Stimulated activated CD8-positive, alpha-beta memory T cell treated with anti-CD3 and anti-CD28 coated beads, Interleukin-2, amount 100 ng/mL, for 1 hour (primary cell): ENCODE data around the gene ZNF24.

Source experiments
- DNase-seq, 2 donors: peaks; one replicate each; pipeline ENCODE4 v3.0.0-alpha.2; 2020; ENCODE audit warnings: low read depth in 2 of 2

ZNF24 gene

GRCh38 chr18:35343936-35344735, at the start of gene ZNF24:
Gene ZNF24, minus strand, starts transcription at chr18:35344420. Its CDS starts 3,770 bp downstream, at chr18:35340650.
- DNase-seq = peak; percentile 83 to 84

GRCh38 chr18:35393716-35394115, 49.5 kb upstream of the ZNF24 start:
- DNase-seq = no peak

- DNase-seq = no peak
These were observed 48.2 kb upstream of the ZNF24 start for GRCh38 chr18:35392375-35392774.

- no peak for DNase-seq
These were observed 46.9 kb upstream of the ZNF24 start for GRCh38 chr18:35390951-35391700.

GRCh38 chr18:35389095-35389618, 44.9 kb upstream of the ZNF24 start:
- DNase-seq = no peak

GRCh38 chr18:35387152-35387571, 42.9 kb upstream of the ZNF24 start:
- no peak for DNase-seq

- peak in 1 of 2 donors; percentile 41 for DNase-seq
These were observed 42.4 kb upstream of the ZNF24 start for GRCh38 chr18:35386600-35387100.

GRCh38 chr18:35383136-35383535, 38.9 kb upstream of the ZNF24 start:
- DNase-seq = no peak

- DNase-seq = no peak
These were observed 35.2 kb upstream of the ZNF24 start for GRCh38 chr18:35379421-35379820.

- no peak for DNase-seq
These were observed 34.3 kb upstream of the ZNF24 start for GRCh38 chr18:35378574-35378896.

- no peak for DNase-seq
These were observed 33.8 kb upstream of the ZNF24 start for GRCh38 chr18:35377875-35378573.

GRCh38 chr18:35376742-35377695, 32.8 kb upstream of the ZNF24 start, which contains the start of gene ZNF396:
Gene ZNF396, minus strand, starts transcription at chr18:35377337. Its CDS starts 3,045 bp downstream, at chr18:35374292.
- DNase-seq = peak; percentile 34 to 46

- DNase-seq = no peak
These were observed 32.1 kb upstream of the ZNF24 start for GRCh38 chr18:35376393-35376741.

GRCh38 chr18:35374708-35375107, 30.5 kb upstream of the ZNF24 start:
- no peak for DNase-seq

- no peak for DNase-seq
These were observed 27.4 kb upstream of the ZNF24 start for GRCh38 chr18:35371412-35372195.

- DNase-seq = no peak
These were observed 24.9 kb upstream of the ZNF24 start for GRCh38 chr18:35369126-35369525.

GRCh38 chr18:35368595-35368994, 24.4 kb upstream of the ZNF24 start:
- no peak for DNase-seq

- no peak for DNase-seq
These were observed 18.3 kb upstream of the ZNF24 start for GRCh38 chr18:35362531-35362930.

- DNase-seq = no peak
These were observed 17.5 kb upstream of the ZNF24 start for GRCh38 chr18:35361570-35362321.
